Small intestine (tissue), 4 donors: Measurements from ENCODE around the gene PRSS38. TPM values are rescaled to one million over a fixed set of nuclear protein-coding genes. Genes with fewer than 3 reads are reported as not detected.

Experiments
- polyA plus RNA-seq, 4 donors: library from polyadenylated mRNA; stranded (reverse) in 3 of 4; unstranded in 1 of 4; fragments of 200-250 nt in 3 of 4; fragments of 120-200 nt in 1 of 4; gene quantifications; one replicate each; pipeline versions ENCODE4 v1.2.1 to v1.2.3, GENCODE V29; 2013
- donor health status: healthy with polysubstance abuse.
- donor health status: Bipolar disorder and iron deficiency.
- donor health status: healthy.

The PRSS38 gene
- polyA plus RNA-seq, 4 donors: not detected

Other genes with a start within 250 kb of the PRSS38 start
- 10 to 100 TPM in 2 of 4 donors, 1 to 10 TPM in 2; 8.4 to 14.7 (median 11.1) TPM for gene JMJD4, start 80.4 kb upstream of the PRSS38 start, polyA plus RNA-seq
- 10 to 100 TPM in 3 of 4 donors, 1 to 10 TPM in 1; 9.8 to 22.5 (median 15.5) TPM for gene SNAP47, start 80.2 kb upstream of the PRSS38 start, polyA plus RNA-seq
- 1 to 10 TPM in 2 of 4 donors, under 1 TPM in 2; 0.27 to 2.7 (median 1.2) TPM for gene WNT9A, start 132.3 kb downstream of the PRSS38 start, polyA plus RNA-seq
- gene WNT3A, start 191.3 kb downstream of the PRSS38 start, polyA plus RNA-seq: under 1 TPM in 1 of 4 donors, not detected in 3; 0.01 TPM